ENCODE results near the gene NPTX2.

The NPTX2 gene

DNA sequence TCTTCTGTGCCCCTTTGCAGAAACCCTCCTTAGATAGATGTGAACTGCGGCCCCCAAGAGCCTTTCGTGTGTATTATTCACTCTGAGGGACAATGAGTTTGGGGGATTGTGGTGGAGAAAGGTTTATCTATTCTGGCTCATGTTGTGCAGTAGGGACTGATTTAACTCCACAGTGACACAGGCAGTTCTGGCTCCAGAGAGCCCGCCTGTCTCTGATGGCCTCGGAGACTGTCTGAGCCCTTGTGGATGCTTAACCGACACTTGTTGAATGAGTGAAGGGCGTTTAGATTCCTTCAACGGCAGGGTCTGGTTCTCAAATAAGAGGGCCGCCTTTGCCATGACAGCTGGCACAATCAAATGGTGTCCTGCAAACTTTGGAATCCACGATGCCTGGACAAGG lies 5.8 kb downstream of the NPTX2 start:
- peaks cover 4% of the 10 kb centered on the region; the same call in 1 of the 2 replicates for H3K27me3 ChIP-seq (ENCODE audit: low read depth, low read length)
- TF ChIP-seq, protein P1, sequence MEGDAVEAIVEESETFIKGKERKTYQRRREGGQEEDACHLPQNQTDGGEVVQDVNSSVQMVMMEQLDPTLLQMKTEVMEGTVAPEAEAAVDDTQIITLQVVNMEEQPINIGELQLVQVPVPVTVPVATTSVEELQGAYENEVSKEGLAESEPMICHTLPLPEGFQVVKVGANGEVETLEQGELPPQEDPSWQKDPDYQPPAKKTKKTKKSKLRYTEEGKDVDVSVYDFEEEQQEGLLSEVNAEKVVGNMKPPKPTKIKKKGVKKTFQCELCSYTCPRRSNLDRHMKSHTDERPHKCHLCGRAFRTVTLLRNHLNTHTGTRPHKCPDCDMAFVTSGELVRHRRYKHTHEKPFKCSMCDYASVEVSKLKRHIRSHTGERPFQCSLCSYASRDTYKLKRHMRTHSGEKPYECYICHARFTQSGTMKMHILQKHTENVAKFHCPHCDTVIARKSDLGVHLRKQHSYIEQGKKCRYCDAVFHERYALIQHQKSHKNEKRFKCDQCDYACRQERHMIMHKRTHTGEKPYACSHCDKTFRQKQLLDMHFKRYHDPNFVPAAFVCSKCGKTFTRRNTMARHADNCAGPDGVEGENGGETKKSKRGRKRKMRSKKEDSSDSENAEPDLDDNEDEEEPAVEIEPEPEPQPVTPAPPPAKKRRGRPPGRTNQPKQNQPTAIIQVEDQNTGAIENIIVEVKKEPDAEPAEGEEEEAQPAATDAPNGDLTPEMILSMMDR (IDR thresholded peaks at IDR 0.05; ENCODE audit: low read depth, low read length) = no peak
- no peak for TF ChIP-seq EZH2phosphoT487 (IDR thresholded peaks at IDR 0.05; ENCODE audit: low read depth)
- H3K79me2 ChIP-seq (ENCODE audit: low read length) = no peaks in the 10 kb centered on the region
- H3K36me3 ChIP-seq (replicated peaks; ENCODE audit: low read depth, low read length) = no peaks in the 10 kb centered on the region
- peaks cover 5% of the 10 kb centered on the region; the same call in 1 of the 2 replicates for H3K4me1 ChIP-seq (ENCODE audit: low read length)
- H3K9me3 ChIP-seq (ENCODE audit: insufficient read depth, low read length) = no peaks in the 10 kb centered on the region
- no peak overlapping the region for H3K4me2 ChIP-seq (ENCODE audit: low read length)
- no peak overlapping the region for H3K4me3 ChIP-seq (ENCODE audit: low read length)
- no peak overlapping the region for H3K9ac ChIP-seq (ENCODE audit: low read length)
- no peak overlapping the region for H3K27ac ChIP-seq (ENCODE audit: low read length)
- H4K20me1 ChIP-seq (ENCODE audit: insufficient read depth, low read length) = no peaks in the 10 kb centered on the region
- no peak overlapping the region for H2AFZ ChIP-seq (ENCODE audit: low read depth, low read length)

DNA sequence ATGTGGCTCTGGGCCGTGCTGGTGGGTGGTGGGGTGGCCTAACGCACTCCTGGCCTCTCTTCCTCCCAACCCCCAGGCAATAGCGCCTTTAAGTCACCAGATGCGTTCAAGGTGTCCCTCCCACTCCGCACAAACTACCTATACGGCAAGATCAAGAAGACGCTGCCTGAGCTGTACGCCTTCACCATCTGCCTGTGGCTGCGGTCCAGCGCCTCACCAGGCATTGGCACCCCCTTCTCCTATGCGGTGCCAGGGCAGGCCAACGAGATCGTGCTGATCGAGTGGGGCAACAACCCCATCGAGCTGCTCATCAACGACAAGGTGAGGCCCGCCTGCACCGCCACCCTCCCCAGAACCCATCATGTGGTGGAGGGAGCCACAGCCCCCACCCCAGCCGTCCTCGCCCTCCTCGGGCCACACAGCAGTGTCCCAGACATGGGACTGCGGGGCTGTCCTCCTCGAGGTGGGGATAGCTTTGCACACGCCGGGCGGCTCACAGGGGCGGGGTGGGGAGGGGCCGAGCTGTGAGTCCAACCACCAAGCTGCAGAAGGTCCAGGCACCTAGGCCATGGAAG lies 7.8 kb downstream of the NPTX2 start:
- Histone ChIP-seq H3K9me3 (ENCODE audit: insufficient read depth, low read length) (no peaks in the 10 kb centered on the region), H3K4me3 (ENCODE audit: low read length) (no peak overlapping the region), H3K36me3 (replicated peaks; ENCODE audit: low read depth, low read length) (no peaks in the 10 kb centered on the region), H3K79me2 (ENCODE audit: low read length) (no peaks in the 10 kb centered on the region), H2AFZ (ENCODE audit: low read depth, low read length) (no peak overlapping the region), H3K27ac (ENCODE audit: low read length) (no peak overlapping the region), H3K27me3 (ENCODE audit: low read depth, low read length) (peaks cover 12% of the 10 kb centered on the region), H4K20me1 (ENCODE audit: insufficient read depth, low read length) (no peaks in the 10 kb centered on the region), H3K4me1 (ENCODE audit: low read length) (no peaks in the 10 kb centered on the region), H3K9ac (ENCODE audit: low read length) (no peak overlapping the region), H3K4me2 (ENCODE audit: low read length) (no peak overlapping the region)
- TF ChIP-seq, protein P1 (IDR thresholded peaks at IDR 0.05; ENCODE audit: low read depth, low read length) = no peak
- TF ChIP-seq EZH2phosphoT487 (IDR thresholded peaks at IDR 0.05; ENCODE audit: low read depth) = no peak

DNA sequence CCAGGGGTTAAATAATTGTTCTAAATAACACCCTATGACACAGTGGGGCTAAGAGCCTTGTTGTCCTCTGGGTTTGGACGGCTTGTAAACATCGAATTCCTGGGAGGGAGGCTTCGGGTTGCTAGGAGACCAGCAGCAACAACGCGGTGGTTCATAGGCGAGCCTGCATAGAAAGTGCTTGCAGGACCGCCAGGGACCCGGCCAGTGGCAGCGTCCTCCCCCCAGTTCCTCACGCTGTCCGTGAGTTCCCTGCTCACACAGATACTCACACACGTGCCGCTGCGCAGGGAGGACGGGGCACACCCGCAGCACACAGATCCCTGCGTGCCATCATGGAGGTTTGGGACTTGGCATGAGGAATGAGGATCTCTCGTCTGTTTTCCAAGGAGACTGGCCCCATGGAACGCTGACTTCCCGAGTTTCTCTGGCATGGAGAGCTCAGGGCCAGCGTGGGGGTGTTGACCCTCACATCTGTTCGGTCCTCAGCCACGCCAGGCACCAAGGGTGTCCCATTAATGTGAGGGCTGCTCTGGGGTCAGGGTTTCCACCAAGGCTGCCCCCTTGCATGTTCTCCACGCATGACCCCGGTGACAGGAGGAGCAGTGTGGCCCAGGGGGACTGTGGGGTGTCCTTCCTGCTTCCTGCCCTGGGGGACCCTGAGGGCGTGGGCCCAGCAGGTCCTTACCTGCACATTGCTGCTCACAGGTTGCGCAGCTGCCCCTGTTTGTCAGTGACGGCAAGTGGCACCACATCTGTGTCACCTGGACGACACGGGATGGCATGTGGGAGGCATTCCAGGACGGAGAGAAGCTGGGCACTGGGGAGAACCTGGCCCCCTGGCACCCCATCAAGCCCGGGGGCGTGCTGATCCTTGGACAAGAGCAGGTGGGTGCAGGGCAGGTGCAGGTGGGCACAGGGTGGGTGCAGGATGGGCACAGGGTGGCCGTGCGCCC lies 9.7 kb downstream of the NPTX2 start:
- Histone ChIP-seq H3K9me3 (ENCODE audit: insufficient read depth, low read length) (no peaks in the 10 kb centered on the region), H3K79me2 (ENCODE audit: low read length) (no peaks in the 10 kb centered on the region), H3K4me3 (ENCODE audit: low read length) (no peak overlapping the region), H3K9ac (ENCODE audit: low read length) (no peak overlapping the region), H3K27me3 (ENCODE audit: low read depth, low read length) (peaks cover 12% of the 10 kb centered on the region; the same call in 1 of the 2 replicates), H3K27ac (ENCODE audit: low read length) (no peak overlapping the region), H3K4me1 (ENCODE audit: low read length) (no peaks in the 10 kb centered on the region), H3K36me3 (replicated peaks; ENCODE audit: low read depth, low read length) (no peaks in the 10 kb centered on the region), H2AFZ (ENCODE audit: low read depth, low read length) (no peak overlapping the region), H3K4me2 (ENCODE audit: low read length) (no peak overlapping the region), H4K20me1 (ENCODE audit: insufficient read depth, low read length) (no peaks in the 10 kb centered on the region)
- no peak for TF ChIP-seq EZH2phosphoT487 (IDR thresholded peaks at IDR 0.05; ENCODE audit: low read depth)
- TF ChIP-seq, protein P1 (IDR thresholded peaks at IDR 0.05; ENCODE audit: low read depth, low read length) = no peak

DNA sequence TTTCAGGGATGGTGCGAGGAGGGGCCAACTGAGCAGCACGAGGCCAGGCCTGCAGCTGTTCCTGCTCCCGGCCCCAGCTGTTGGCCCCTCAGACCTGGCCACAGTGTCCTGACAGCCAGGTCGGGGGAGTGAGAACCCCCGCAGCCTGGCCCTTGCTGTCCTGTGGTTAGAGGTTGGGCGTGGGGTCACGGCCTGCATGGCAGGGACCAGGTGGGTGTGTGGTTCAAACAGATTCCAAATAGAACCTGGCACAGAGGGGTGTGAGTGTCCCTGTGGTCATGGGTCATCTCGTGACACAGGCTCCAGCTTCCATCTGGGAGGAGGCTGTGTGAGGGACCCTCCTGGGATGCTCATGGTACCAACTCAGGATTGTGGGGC lies 10.3 kb downstream of the NPTX2 start:
- TF ChIP-seq EZH2phosphoT487 (IDR thresholded peaks at IDR 0.05; ENCODE audit: low read depth) = no peak
- TF ChIP-seq, protein P1 (IDR thresholded peaks at IDR 0.05; ENCODE audit: low read depth, low read length) = no peak
- no peaks in the 10 kb centered on the region for H4K20me1 ChIP-seq (ENCODE audit: insufficient read depth, low read length)
- H3K27me3 ChIP-seq (ENCODE audit: low read depth, low read length) = peaks cover 16% of the 10 kb centered on the region; the same call in 1 of the 2 replicates
- no peak overlapping the region for H2AFZ ChIP-seq (ENCODE audit: low read depth, low read length)
- H3K36me3 ChIP-seq (replicated peaks; ENCODE audit: low read depth, low read length) = no peaks in the 10 kb centered on the region
- no peak overlapping the region for H3K4me3 ChIP-seq (ENCODE audit: low read length)
- no peaks in the 10 kb centered on the region for H3K4me1 ChIP-seq (ENCODE audit: low read length)
- H3K4me2 ChIP-seq (ENCODE audit: low read length) = no peak overlapping the region
- H3K27ac ChIP-seq (ENCODE audit: low read length) = no peak overlapping the region
- H3K9me3 ChIP-seq (ENCODE audit: insufficient read depth, low read length) = no peaks in the 10 kb centered on the region
- no peaks in the 10 kb centered on the region for H3K79me2 ChIP-seq (ENCODE audit: low read length)
- no peak overlapping the region for H3K9ac ChIP-seq (ENCODE audit: low read length)
